Measurements from ENCODE around the gene MARK1. TPM values are rescaled to one million over a fixed set of nuclear protein-coding genes. Genes with fewer than 3 reads are reported as not detected.
A peak's percentile ranks its signal among the peaks of the same experiment; 100 is the strongest.

The MARK1 gene
- polyA plus RNA-seq, 3 donors, result not detected

DNA sequence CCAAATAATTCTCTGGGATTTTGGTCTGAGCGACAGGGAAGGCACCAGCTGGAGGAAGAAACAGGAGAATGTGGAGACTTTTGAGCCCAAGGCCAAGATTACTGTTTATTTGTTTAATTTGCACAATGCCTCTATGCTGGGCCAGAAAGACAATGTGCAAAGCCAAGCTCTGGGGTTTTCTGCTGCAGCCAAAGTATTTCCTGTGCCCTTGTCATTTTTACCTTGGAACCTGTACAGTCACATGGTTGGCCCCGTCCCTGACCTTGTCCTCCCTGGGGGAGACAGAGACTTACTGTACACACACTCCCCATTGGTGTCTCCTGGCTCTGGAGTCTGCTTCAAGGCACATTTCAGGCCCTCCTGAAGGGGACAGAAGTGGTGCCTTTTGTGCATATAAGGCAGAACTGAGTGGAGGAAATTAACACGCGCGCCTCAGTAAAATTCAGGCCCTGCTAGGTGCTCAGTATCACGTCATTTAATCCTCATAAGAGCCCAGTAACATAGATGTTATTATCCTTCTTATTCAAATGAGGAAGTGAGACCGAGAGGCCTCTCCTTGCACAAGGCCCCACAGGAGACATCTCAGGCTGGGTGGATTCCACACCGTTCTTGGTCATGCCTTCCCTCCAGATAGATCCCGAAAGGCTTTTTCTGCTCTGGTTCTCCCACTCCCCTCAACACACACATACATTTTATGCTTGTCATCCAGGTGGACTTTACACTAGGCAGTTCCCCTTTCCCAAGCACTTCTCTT, 183.3 kb downstream of the MARK1 start:
- H3K4me1 Mint-ChIP-seq, result peaks cover 16% of the 10 kb centered on the region
- peaks cover 0 to 2% (median 0%) of the 10 kb centered on the region in 3 donors for H3K27me3 Mint-ChIP-seq (ENCODE audit: low read depth in 3 of 3)
- Histone ChIP-seq H3K4me3 (replicated peaks in 1 of 3; ENCODE audit: low read depth in 2 of 3, low read length in 3 of 3) (no peak overlapping the region), H3K36me3 (replicated peaks in 1 of 2; ENCODE audit: control insufficient read depth in 1 of 2, insufficient read depth in 2 of 2, low read length in 2 of 2) (no peaks in the 10 kb centered on the region), H3K79me2 (ENCODE audit: insufficient read depth, low read length) (no peaks in the 10 kb centered on the region), H3K9ac (ENCODE audit: insufficient read depth, low read length, poor library complexity, severe bottlenecking) (no peak overlapping the region), H3K27me3 (ENCODE audit: control insufficient read depth in 2 of 2, insufficient read depth in 2 of 2, low read length in 2 of 2) (no peaks in the 10 kb centered on the region), H3K4me1 (ENCODE audit: control insufficient read depth in 1 of 2, insufficient read depth in 2 of 2, low read length in 2 of 2) (peaks cover 15 to 18% of the 10 kb centered on the region in 2 donors), H3K9me3 (replicated peaks in 1 of 2; ENCODE audit: control insufficient read depth in 1 of 2, insufficient read depth in 1 of 2, low read length in 2 of 2) (no peaks in the 10 kb centered on the region), H3K4me2 (replicated peaks; ENCODE audit: extremely low read depth, low read length, poor library complexity, severe bottlenecking) (no peak overlapping the region), H4K20me1 (ENCODE audit: insufficient read depth, low read length) (no peaks in the 10 kb centered on the region), H2AFZ (ENCODE audit: insufficient read depth, low read depth, low read length, poor library complexity, severe bottlenecking) (no peak overlapping the region), H3K27ac (ENCODE audit: low read depth in 1 of 2, low read length in 2 of 2) (no peak overlapping the region)
- H3K27ac Mint-ChIP-seq, result peak overlapping the region in 2 of 7 donors; percentile 27 to 77
- H3K36me3 Mint-ChIP-seq, result no peaks in the 10 kb centered on the region
- H3K4me3 Mint-ChIP-seq, result no peak overlapping the region
- 48% methylated on average over 3 of the region's 9 CpGs for WGBS (ENCODE audit: insufficient coverage)
- intact Hi-C loops (cut with micrococcal nuclease), result no loop called here
- peaks cover 0 to 10% (median 0%) of the 10 kb centered on the region in 7 donors for H3K9me3 Mint-ChIP-seq
- DNase-seq, result peak; percentile 39 to 74 (median 59)
- TF ChIP-seq, protein P1, sequence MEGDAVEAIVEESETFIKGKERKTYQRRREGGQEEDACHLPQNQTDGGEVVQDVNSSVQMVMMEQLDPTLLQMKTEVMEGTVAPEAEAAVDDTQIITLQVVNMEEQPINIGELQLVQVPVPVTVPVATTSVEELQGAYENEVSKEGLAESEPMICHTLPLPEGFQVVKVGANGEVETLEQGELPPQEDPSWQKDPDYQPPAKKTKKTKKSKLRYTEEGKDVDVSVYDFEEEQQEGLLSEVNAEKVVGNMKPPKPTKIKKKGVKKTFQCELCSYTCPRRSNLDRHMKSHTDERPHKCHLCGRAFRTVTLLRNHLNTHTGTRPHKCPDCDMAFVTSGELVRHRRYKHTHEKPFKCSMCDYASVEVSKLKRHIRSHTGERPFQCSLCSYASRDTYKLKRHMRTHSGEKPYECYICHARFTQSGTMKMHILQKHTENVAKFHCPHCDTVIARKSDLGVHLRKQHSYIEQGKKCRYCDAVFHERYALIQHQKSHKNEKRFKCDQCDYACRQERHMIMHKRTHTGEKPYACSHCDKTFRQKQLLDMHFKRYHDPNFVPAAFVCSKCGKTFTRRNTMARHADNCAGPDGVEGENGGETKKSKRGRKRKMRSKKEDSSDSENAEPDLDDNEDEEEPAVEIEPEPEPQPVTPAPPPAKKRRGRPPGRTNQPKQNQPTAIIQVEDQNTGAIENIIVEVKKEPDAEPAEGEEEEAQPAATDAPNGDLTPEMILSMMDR (IDR thresholded peaks at IDR 0.05), result no peak

Small RNA genes lying within 50 kb of the gene (small RNA-seq; reads per million reads assigned to genes)
- gene RN7SL464P (ENCODE audit: insufficient read length, low read depth), result not detected

Other genes with a start within 250 kb of the MARK1 start
- 1 to 10 TPM in 2 of 3 donors, under 1 TPM in 1; 0.47 to 3.1 (median 1.9) TPM for gene C1orf115, start 162.2 kb downstream of the MARK1 start, polyA plus RNA-seq
- gene MTARC2, start 220.2 kb downstream of the MARK1 start, polyA plus RNA-seq, result under 1 TPM; 0.29 to 0.81 (median 0.56) TPM